Measurements from ENCODE around the gene SOCS1.

GRCh38 chr16:11257131-11257938 lies 1.3 kb upstream of the SOCS1 start:
- no peak for TF ChIP-seq EZH2 (IDR thresholded peaks at IDR 0.05; ENCODE audit: low read depth, unreplicated experiment)
- TF ChIP-seq CTCF (conservative IDR thresholded peaks at IDR 0.05; ENCODE audit: low read depth in 2 of 2): peak; percentile 63 to 86
- TF ChIP-seq EZH2phosphoT487 (IDR thresholded peaks at IDR 0.05; ENCODE audit: unreplicated experiment): no peak
- no peak for TF ChIP-seq CREB1 (CRISPR knock-in tag; IDR thresholded peaks at IDR 0.05; ENCODE audit: low read depth)
- TF ChIP-seq POLR2AphosphoS5 (IDR thresholded peaks at IDR 0.05; ENCODE audit: low read depth): no peak
- no peak for TF ChIP-seq NANOG (IDR thresholded peaks at IDR 0.05; ENCODE audit: borderline replicate concordance)
- TF ChIP-seq ZNF114 (CRISPR knock-in tag; IDR thresholded peaks at IDR 0.05): no peak
- TF ChIP-seq, protein P1, sequence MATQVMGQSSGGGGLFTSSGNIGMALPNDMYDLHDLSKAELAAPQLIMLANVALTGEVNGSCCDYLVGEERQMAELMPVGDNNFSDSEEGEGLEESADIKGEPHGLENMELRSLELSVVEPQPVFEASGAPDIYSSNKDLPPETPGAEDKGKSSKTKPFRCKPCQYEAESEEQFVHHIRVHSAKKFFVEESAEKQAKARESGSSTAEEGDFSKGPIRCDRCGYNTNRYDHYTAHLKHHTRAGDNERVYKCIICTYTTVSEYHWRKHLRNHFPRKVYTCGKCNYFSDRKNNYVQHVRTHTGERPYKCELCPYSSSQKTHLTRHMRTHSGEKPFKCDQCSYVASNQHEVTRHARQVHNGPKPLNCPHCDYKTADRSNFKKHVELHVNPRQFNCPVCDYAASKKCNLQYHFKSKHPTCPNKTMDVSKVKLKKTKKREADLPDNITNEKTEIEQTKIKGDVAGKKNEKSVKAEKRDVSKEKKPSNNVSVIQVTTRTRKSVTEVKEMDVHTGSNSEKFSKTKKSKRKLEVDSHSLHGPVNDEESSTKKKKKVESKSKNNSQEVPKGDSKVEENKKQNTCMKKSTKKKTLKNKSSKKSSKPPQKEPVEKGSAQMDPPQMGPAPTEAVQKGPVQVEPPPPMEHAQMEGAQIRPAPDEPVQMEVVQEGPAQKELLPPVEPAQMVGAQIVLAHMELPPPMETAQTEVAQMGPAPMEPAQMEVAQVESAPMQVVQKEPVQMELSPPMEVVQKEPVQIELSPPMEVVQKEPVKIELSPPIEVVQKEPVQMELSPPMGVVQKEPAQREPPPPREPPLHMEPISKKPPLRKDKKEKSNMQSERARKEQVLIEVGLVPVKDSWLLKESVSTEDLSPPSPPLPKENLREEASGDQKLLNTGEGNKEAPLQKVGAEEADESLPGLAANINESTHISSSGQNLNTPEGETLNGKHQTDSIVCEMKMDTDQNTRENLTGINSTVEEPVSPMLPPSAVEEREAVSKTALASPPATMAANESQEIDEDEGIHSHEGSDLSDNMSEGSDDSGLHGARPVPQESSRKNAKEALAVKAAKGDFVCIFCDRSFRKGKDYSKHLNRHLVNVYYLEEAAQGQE (IDR thresholded peaks at IDR 0.05; ENCODE audit: unreplicated experiment): no peak
- no peak for TF ChIP-seq ZNF331 (CRISPR knock-in tag; IDR thresholded peaks at IDR 0.05; ENCODE audit: low read depth)
- no peak for TF ChIP-seq JUNB (IDR thresholded peaks at IDR 0.05; ENCODE audit: unreplicated experiment)
- TF ChIP-seq, protein P2, sequence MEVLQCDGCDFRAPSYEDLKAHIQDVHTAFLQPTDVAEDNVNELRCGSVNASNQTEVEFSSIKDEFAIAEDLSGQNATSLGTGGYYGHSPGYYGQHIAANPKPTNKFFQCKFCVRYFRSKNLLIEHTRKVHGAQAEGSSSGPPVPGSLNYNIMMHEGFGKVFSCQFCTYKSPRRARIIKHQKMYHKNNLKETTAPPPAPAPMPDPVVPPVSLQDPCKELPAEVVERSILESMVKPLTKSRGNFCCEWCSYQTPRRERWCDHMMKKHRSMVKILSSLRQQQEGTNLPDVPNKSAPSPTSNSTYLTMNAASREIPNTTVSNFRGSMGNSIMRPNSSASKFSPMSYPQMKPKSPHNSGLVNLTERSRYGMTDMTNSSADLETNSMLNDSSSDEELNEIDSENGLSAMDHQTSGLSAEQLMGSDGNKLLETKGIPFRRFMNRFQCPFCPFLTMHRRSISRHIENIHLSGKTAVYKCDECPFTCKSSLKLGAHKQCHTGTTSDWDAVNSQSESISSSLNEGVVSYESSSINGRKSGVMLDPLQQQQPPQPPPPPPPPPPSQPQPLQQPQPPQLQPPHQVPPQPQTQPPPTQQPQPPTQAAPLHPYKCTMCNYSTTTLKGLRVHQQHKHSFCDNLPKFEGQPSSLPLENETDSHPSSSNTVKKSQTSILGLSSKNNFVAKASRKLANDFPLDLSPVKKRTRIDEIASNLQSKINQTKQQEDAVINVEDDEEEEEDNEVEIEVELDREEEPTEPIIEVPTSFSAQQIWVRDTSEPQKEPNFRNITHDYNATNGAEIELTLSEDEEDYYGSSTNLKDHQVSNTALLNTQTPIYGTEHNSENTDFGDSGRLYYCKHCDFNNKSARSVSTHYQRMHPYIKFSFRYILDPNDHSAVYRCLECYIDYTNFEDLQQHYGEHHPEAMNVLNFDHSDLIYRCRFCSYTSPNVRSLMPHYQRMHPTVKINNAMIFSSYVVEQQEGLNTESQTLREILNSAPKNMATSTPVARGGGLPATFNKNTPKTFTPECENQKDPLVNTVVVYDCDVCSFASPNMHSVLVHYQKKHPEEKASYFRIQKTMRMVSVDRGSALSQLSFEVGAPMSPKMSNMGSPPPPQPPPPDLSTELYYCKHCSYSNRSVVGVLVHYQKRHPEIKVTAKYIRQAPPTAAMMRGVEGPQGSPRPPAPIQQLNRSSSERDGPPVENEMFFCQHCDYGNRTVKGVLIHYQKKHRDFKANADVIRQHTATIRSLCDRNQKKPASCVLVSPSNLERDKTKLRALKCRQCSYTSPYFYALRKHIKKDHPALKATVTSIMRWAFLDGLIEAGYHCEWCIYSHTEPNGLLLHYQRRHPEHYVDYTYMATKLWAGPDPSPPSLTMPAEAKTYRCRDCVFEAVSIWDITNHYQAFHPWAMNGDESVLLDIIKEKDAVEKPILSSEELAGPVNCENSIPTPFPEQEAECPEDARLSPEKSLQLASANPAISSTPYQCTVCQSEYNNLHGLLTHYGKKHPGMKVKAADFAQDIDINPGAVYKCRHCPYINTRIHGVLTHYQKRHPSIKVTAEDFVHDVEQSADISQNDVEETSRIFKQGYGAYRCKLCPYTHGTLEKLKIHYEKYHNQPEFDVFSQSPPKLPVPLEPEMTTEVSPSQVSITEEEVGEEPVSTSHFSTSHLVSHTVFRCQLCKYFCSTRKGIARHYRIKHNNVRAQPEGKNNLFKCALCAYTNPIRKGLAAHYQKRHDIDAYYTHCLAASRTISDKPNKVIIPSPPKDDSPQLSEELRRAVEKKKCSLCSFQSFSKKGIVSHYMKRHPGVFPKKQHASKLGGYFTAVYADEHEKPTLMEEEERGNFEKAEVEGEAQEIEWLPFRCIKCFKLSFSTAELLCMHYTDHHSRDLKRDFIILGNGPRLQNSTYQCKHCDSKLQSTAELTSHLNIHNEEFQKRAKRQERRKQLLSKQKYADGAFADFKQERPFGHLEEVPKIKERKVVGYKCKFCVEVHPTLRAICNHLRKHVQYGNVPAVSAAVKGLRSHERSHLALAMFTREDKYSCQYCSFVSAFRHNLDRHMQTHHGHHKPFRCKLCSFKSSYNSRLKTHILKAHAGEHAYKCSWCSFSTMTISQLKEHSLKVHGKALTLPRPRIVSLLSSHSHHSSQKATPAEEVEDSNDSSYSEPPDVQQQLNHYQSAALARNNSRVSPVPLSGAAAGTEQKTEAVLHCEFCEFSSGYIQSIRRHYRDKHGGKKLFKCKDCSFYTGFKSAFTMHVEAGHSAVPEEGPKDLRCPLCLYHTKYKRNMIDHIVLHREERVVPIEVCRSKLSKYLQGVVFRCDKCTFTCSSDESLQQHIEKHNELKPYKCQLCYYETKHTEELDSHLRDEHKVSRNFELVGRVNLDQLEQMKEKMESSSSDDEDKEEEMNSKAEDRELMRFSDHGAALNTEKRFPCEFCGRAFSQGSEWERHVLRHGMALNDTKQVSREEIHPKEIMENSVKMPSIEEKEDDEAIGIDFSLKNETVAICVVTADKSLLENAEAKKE (CRISPR knock-in tag; IDR thresholded peaks at IDR 0.05): no peak
- TF ChIP-seq ETS1 (IDR thresholded peaks at IDR 0.05): 0 out of 2 replicates have a peak, but pooled peaks have one; percentile 12
- TF ChIP-seq STAT1 (IDR thresholded peaks at IDR 0.05; ENCODE audit: unreplicated experiment): no peak
